Prostate gland (tissue), 2 donors: ENCODE data around the gene TLE2.

ENCODE experiments used
- CTCF ChIP-seq, 4 experiments: fragments of 200-600 bp in 2 of 4; fragments of 450-650 bp in 2 of 4; sonication (generic) in 2 of 4; IDR thresholded peaks; 1 replicate in 3 of 4; 2 replicates in 1 of 4; pipeline ENCODE4 v1.5.1; 2016 to 2019; ENCODE audit warnings: antibody characterized with exemption in 4 of 4, mild to moderate bottlenecking in 2 of 4, moderate library complexity in 2 of 4
- POLR2A ChIP-seq: fragments of 450-650 bp; IDR thresholded peaks from one replicate; pipeline ENCODE4 v1.6.1; 2016; ENCODE audit warnings: antibody characterized with exemption, mild to moderate bottlenecking
- POLR2AphosphoS5 ChIP-seq: sonication (generic); formaldehyde crosslinking; IDR thresholded peaks from one replicate; pipeline ENCODE4 v1.6.1; 2017; ENCODE audit warnings: antibody characterized with exemption

- TF ChIP-seq CTCF (IDR thresholded peaks at IDR 0.05), result no peak
- TF ChIP-seq POLR2A, result no peak
- no peak for TF ChIP-seq POLR2AphosphoS5
Measured at GRCh38 chr19:3001235-3001800, 27.8 kb downstream of the TLE2 start.
